Body of pancreas (tissue), 4 donors: ENCODE results near the gene DOCK2.

Experiments
- CTCF ChIP-seq, 7 experiments: fragments of 450-650 bp in 4 of 7; fragments of 200-600 bp in 3 of 7; sonication (generic) in 3 of 7; IDR thresholded peaks; one replicate each; pipeline ENCODE4 v1.5.1; 2016 to 2019; ENCODE audit warnings: antibody characterized with exemption in 7 of 7
- POLR2A ChIP-seq, 3 donors: fragments of 450-650 bp; IDR thresholded peaks; one replicate each; pipeline ENCODE4 v1.6.1; 2016; ENCODE audit warnings: antibody characterized with exemption in 3 of 3, mild to moderate bottlenecking in 2 of 3

DNA sequence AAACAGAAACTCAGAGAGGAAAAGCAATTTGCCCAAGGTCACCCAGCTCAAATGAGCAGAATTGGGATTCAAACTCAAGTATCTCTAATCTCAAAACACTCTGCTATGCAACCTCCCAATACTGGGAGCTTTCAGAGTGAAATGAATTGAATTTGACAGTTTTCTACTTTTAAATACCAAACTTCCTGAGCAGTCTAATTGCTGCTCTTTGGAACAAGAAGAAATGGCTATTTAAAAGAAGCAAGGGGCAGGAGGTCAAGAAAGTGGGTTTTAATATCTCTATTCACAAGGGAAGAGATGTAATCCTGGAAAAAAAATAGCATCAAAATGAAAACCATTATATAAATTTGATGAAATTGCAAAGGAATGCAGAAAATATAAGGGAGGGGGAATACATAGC, 200.6 kb downstream of the DOCK2 start:
- TF ChIP-seq CTCF (IDR thresholded peaks at IDR 0.05) (no peak), POLR2A (IDR thresholded peaks at IDR 0.05) (no peak)
